T47D (cell line): ENCODE data around the gene MYCN.
"Not testable (repeated sequence)": the region's sequence is repeated elsewhere in the genome, so short reads cannot be mapped to it uniquely, and the experiment has no call there.

Source experiments
- DNase-seq, 2 experiments: peaks; one replicate each; pipeline versions ENCODE4 v3.0.0 to v3.0.0-alpha.2; 2011 to 2012; ENCODE audit warnings: low read depth in 1 of 2, low spot score in 1 of 2
- JUND ChIP-seq: IDR thresholded peaks from 2 replicates; pipeline ENCODE4 v1.6.1; 2012; ENCODE audit warnings: low read depth
- in situ Hi-C: cut with HindIII; loops from 2 replicates; pipeline ENCODE4 v1.10.0; 2016; ENCODE audit warnings: low sequenced_read_pairs, low pct_unique_long_range_greater_than_20kb

Gene MYCN

DNA sequence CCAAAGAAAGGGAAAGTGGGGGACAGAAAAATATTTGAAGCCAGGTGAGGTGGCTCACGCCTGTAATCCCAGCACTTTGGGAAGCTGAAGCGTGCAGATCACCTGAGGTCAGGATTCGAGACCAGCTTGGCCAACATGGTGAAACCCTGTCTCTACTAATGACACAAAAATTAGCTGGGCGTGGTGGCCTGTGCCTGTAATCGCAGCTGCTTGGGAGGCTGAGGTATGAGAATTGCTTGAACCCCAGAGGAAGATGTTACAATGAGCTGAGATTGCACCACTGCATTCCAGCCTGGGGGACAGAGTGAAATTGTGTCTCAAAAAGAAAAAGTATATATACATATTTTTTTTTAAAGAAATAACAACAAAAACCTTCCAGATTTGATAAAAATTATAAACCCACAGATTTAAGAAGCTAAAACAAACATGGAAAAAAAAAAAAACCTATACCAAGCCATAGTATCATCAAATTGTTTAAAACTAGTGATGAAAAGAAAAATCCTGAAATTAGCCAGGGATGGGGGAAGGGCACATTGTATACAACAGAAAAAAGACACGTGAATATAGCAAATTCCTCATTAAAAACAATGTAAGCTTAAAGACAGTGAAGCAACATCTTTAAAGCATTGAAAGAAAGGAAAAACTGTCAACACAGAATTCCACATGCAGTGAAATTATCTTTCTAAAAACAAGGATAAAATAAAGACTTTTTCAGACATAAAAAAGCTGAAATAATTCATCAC, 40.4 kb upstream of the MYCN start:
- TF ChIP-seq JUND, result no peak
- in situ Hi-C loops, result no loop called here
- DNase-seq, result no peak

DNA sequence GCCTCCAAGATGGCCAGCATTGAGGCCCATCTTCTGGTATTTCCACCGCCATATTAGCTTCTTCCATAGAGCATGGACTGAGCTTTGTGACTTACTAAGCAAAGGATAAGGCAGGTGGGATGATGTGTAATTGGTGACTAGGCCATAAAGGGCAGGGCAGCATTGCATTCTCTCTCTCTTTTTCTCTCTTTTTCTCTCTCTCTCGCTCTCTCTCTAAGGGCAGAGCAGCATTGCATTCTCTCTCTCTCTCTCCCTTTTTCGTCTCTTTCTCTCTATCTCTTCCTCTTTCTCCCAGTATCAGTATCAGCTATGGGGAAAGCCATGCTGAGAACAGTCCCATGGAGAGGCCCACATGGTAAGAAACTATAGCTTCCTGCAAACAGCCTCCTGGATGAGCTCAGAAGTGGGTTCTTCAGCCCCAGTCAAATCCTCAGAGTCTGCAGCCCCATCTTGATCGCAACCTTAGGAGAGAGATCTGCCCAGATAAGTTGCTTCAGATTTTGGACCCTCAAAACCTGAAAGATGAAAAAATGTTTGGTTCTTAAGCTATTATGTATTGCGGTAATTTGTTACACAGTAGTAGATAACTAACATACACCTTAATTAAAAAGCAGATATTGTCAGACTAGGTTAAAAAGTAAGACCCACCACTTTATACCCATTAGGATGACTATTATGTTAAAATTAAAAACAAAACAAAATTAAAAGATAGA, 39.1 kb upstream of the MYCN start:
- in situ Hi-C loops, result no loop called here
- no peak for TF ChIP-seq JUND
- DNase-seq, result no peak

DNA sequence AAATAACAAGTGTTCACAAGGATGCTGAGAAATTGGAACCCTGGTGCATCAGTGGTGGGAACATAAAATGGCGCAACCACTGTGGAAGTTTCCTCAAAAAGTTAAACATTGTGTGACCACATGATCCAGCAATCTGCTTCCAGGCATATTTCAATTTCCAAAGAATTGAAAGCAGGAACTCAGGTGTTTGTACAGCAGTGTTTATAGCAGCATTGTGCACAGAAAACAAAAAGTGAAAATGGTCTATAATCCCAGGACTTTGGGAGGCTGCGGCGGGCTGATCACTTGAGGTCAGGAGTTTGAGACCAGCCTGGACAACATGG, 38.6 kb upstream of the MYCN start:
- in situ Hi-C loops, result no loop called here
- no peak for DNase-seq
- no peak for TF ChIP-seq JUND

DNA sequence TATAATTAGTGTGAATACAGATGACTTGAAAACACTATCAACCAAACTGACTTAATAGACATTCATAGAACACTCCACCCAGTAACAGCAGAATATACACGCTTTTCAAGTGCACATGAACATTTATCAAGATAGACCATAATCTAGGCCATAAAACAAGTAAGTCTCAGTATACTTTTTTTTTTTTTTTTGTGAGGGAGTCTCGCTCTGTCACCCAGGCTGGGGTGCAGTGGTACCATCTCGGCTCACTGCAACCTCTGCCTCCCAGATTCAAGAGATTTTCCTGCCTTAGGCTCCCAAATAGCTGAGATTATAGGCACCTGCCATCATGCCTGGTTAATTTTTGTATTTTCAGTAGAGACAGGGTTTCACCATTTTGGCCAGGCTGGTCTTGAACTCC, 36.4 kb upstream of the MYCN start:
- DNase-seq, in situ Hi-C loops: not testable (repeated sequence)

DNA sequence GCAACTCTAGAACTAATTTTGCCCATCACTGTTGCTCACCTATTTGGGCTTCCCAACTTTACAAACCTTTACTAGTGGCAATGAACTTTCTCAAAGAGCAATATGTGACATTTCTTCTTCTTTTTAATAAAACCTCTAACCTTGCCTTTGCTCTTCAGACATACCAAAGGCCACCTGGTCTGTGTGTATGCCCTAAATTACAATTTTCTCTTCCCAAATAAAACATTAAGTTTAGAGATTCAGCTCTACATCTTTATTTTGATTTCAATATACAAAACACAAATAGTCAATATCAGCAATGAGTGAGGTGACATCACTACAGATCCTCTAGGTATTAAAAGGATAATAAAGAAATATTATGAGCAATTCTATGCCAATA, 35.1 kb upstream of the MYCN start:
- TF ChIP-seq JUND, result no peak
- in situ Hi-C loops, result no loop called here
- no peak for DNase-seq

DNA sequence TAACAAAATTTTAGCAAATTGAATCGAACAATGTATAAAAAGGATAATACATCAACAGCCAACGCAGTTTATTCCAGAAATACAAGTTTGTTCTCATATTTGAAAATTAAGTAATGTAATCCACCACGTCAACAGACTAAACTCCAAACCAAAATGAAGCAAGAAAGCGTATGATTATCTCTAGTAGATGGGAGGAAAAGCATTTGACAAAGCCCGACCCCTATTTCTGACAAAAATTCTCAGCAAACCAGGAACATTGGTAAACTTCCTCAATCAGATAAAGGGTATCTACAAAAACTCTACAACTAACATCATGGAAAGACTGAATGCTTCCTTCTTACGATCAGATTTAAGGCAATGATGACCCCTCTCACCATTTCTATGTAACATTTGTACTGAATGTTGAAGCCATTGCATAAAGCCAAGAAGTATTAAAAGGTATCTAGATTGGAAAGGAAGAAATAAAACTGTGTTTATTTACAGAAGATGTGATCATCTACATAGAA, 34.3 kb upstream of the MYCN start:
- no peak for DNase-seq
- in situ Hi-C loops, result no loop called here
- TF ChIP-seq JUND, result no peak

DNA sequence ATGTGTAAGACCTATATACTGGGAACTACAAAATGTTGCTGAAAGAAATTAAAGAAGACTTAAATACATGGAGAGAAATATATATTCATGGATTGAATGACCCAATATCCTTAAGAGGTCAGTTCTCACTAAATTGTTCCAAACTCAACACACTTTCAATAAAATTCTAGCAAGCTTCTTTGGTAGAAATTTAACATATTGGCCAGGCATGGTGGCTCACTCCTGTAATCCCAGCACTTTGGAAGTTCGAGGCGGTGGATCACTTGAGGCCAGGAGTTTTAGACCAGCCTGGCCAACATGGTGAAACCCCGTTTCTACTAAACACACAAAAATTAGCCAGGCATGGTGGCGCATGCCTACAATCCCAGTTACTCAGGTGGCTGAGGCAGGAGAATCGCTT, 33.6 kb upstream of the MYCN start:
- DNase-seq, result no peak
- in situ Hi-C loops, result no loop called here
- TF ChIP-seq JUND, result no peak

DNA sequence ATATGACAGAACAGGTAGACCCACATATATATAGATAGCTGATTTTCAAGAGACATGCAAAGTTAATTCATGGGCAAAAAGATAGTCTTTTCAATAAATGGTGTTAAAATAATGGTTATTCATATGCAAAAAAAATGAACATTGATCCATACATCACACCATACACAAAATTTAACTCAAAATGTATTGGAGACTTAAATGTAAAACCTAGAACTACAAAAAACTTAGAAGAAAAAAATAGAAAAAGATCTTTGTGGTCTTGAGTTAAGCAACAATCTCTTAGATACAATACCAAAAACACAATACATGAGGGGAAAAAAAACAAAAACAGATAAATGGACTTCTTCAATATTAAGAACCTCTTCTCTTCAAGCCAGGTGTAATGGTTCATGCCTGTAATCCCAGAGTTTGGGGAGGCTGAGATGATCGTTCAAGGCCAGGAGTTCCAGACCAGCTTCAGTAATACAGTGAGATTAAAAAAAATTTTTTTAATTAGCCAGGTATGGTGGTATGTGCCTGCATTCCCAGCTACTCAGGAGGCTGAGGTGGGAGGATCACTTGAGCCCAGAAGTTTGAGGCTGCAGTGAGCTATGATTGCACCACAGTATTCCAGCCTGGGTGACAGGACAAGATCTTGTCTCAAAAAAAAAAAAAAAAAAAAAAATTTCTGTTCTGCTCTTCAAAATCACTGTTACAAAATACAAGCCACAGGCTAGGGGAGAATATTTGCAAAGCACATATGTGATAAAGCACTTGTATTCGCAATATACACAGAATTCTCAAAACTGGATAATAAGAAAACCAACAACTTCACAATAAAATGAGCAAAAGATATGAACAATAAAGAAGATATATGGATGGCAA, 32.7 kb upstream of the MYCN start:
- TF ChIP-seq JUND, result no peak
- in situ Hi-C loops, result no loop called here

DNA sequence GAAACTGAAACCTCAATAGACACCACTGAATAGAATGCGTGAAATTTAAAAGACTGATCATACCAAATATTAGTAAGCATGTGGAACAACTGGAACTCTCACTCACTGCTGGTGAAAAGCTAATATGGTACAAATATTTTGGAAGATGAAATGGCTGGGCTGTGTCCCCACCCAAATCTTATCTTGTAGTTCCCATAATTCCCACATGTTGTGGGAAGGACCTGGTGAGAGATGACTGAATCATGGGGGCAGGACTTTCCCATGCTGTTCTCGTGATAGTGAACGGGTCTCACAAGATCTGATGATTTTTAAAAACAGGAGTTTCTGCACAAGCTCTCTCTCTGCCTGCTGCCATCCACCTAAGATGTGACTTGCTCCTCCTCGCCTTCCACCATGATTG, 32.0 kb upstream of the MYCN start:
- in situ Hi-C loops, result no loop called here
- no peak for DNase-seq
- TF ChIP-seq JUND, result no peak

More for the DNA sequence above, 32.7 kb upstream of the MYCN start:
- DNase-seq, result no peak

DNA sequence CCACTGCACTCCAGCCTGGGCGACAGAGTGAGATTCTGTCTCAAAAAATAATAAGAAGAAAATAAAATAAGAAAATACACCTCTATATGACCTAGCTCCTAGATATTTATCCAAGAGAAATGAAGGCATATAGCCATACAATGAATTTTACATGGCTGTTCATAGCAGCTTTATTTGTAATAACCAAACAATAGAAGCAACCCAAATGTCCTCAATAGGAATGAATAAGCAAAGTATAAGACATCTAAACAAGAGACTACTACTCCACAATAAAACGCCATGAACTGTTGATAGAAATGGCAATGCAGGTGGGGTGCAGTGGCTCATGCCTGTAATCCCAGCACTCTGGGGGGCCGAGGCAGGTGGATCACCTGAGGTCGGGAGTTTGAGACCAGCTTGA, 31.2 kb upstream of the MYCN start:
- no peak for TF ChIP-seq JUND
- in situ Hi-C loops, result no loop called here
- DNase-seq, result no peak

DNA sequence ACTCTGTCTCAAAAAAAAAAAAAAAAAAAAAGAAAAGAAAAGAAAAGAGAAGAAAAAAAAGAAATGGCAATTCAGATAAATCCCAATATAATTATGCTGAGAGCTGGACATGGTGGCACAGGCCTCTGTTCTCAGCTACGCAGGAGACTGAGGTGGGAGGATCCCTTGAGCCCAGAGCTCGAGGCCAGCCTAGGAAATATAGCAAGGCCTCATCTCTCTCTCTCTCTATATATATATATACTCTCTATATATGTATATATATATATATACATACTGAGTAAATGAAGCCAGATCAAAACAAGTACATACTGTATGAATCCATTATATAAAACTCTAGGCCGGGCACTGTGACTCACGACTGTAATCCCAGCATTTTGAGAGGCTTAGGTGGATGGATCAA, 30.6 kb upstream of the MYCN start:
- TF ChIP-seq JUND, result no peak
- in situ Hi-C loops, result no loop called here
- DNase-seq, result no peak

DNA sequence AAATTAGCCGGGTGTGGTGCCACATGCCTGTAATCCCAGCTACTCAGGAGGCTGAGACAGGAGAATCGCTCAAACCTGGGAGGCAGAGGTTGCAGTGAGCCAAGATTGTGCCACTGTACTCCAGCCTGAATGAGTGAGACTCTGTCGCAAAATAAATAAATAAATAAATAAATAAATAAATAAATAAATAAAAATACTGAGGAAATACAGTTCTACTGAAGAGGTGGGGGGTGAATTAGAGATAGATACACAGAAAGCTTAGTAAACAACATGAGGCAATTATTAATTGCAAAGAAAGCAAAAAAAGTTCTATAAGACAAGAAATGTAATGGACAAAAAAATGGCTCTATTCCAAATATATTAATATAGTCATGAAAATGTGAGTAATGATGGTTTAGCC, 29.1 kb upstream of the MYCN start:
- in situ Hi-C loops, DNase-seq: not testable (repeated sequence)

DNA sequence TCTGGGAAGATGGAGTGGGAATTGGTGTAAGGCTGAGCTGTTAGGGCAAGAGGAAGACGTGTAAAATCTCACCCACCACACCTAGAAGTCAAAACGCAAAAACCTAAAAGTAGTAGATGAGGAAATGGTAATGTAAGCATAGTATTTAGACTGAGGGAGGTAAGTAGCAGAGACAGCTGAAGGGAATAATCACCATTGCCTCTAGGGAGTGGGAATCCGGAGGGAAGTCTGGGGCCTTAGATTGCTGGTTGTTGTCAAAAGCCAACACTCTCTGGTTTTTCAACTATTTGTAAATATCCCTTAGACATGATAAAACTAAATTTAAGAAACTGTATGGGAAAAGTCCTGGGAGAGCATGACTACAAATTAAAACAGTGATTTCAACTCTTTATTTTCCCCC, 28.7 kb upstream of the MYCN start:
- no peak for TF ChIP-seq JUND
- DNase-seq, result no peak
- in situ Hi-C loops, result no loop called here
